Stomach (tissue), 4 donors: Measurements from ENCODE around the gene ZNF469.

Experiments used
- CTCF ChIP-seq, 7 experiments: fragments of 450-650 bp in 4 of 7; fragments of 200-600 bp in 3 of 7; sonication (generic) in 3 of 7; IDR thresholded peaks; one replicate each; pipeline ENCODE4 v1.5.1; 2016 to 2019; ENCODE audit warnings: antibody characterized with exemption in 7 of 7, control low read depth in 2 of 7, mild to moderate bottlenecking in 1 of 7
- EP300 ChIP-seq: sonication (generic); formaldehyde crosslinking; IDR thresholded peaks from one replicate; pipeline ENCODE4 v1.6.1; 2017; ENCODE audit warnings: antibody characterized with exemption
- POLR2A ChIP-seq, 4 donors: fragments of 450-650 bp; IDR thresholded peaks; one replicate each; pipeline ENCODE4 v1.6.1; 2016; ENCODE audit warnings: antibody characterized with exemption in 4 of 4, control low read depth in 2 of 4, mild to moderate bottlenecking in 1 of 4, moderate library complexity in 1 of 4

GRCh38 chr16:88412766-88413165 is 30.0 kb downstream of the ZNF469 start:
- no peak for TF ChIP-seq CTCF (IDR thresholded peaks at IDR 0.05)
- TF ChIP-seq EP300: no peak
- TF ChIP-seq POLR2A (IDR thresholded peaks at IDR 0.05): no peak
